K562 (cell line): ENCODE results near the gene DACT3. TPM values are rescaled to one million over a fixed set of nuclear protein-coding genes. Genes with fewer than 3 reads are reported as not detected.

Source experiments
- ARID3A ChIP-seq: IDR thresholded peaks from 2 replicates; pipeline ENCODE4 v1.6.1; 2012; ENCODE audit warnings: low read depth, low read length, improper control_type of control experiment, borderline replicate concordance
- ATF2 ChIP-seq: sonication (generic); formaldehyde crosslinking; IDR thresholded peaks from 2 replicates; pipeline ENCODE4 v1.8.1; 2022; ENCODE audit warnings: missing genetic modification reagents
- CHD4 ChIP-seq: fragments of 200-600 bp; sonication (generic); IDR thresholded peaks from 3 replicates; pipeline ENCODE4 v1.6.1; 2012; ENCODE audit warnings: low read depth, mild to moderate bottlenecking, mixed read lengths, low read length, inconsistent platforms; ENCODE audit not compliant: insufficient read depth, insufficient replicate concordance, poor library complexity, severe bottlenecking
- CREM ChIP-seq: IDR thresholded peaks from 2 replicates; pipeline ENCODE4 v1.6.1; 2014; ENCODE audit warnings: antibody characterized with exemption, low read depth
- EP300 ChIP-seq: IDR thresholded peaks from 2 replicates; pipeline ENCODE4 v1.6.1; 2012; ENCODE audit warnings: low read length, improper control_type of control experiment
- FOSL1 ChIP-seq: fragments of 200-800 bp; sonication (Bioruptor generic); conservative IDR thresholded peaks from 2 replicates; pipeline ENCODE4 v1.6.1; 2016; ENCODE audit warnings: missing genetic modification characterization, missing compliant biosample characterization
- HDGF ChIP-seq: fragments of 450-650 bp; IDR thresholded peaks from 2 replicates; pipeline ENCODE4 v1.6.1; 2016
- KAT8 ChIP-seq: fragments of 450-650 bp; IDR thresholded peaks from 2 replicates; pipeline ENCODE4 v1.6.1; 2016; ENCODE audit warnings: low read depth, mild to moderate bottlenecking
- PRDM10 ChIP-seq: fragments of 450-650 bp; IDR thresholded peaks from 2 replicates; pipeline ENCODE4 v1.6.1; 2018; ENCODE audit not compliant: partially characterized antibody
- RAD21 ChIP-seq, 2 experiments: fragments of 250-450 bp in 1 of 2; fragments of 450-650 bp in 1 of 2; sonication (Bioruptor Pico) in 1 of 2; formaldehyde crosslinking in 1 of 2; IDR thresholded peaks in 1 of 2; conservative IDR thresholded peaks in 1 of 2; 2 replicates each; pipeline versions ENCODE4 v1.4.0 to v1.8.0; 2020 to 2022; ENCODE audit warnings: mild to moderate bottlenecking in 2 of 2, moderate library complexity in 1 of 2
- RBBP5 ChIP-seq: fragments of 200-600 bp; sonication (generic); IDR thresholded peaks from 2 replicates; pipeline ENCODE4 v1.6.1; 2012; ENCODE audit warnings: borderline replicate concordance, mild to moderate bottlenecking, low read length, control low read depth, inconsistent platforms; ENCODE audit not compliant: insufficient read depth, poor library complexity, severe bottlenecking
- RBM15 ChIP-seq: fragments of 200-400 bp; formaldehyde crosslinking; IDR thresholded peaks from 2 replicates; pipeline ENCODE4 v1.6.1; 2018; ENCODE audit warnings: mild to moderate bottlenecking, low read length, moderate library complexity; ENCODE audit not compliant: insufficient read depth
- RBM22 ChIP-seq: fragments of 200-400 bp; formaldehyde crosslinking; IDR thresholded peaks from 2 replicates; pipeline ENCODE4 v1.6.1; 2018; ENCODE audit warnings: low read length, low read depth; ENCODE audit not compliant: poor library complexity, severe bottlenecking
- SRF ChIP-seq, 2 experiments: fragments of 250-450, 450-650 bp in 1 of 2; sonication (Bioruptor Pico) in 1 of 2; sonication (generic) in 1 of 2; formaldehyde crosslinking; IDR thresholded peaks; 2 replicates each; pipeline versions ENCODE4 v1.5.0 to v1.5.1; 2020 to 2022; ENCODE audit warnings: mild to moderate bottlenecking in 1 of 2, missing genetic modification reagents in 1 of 2
- XRCC3 ChIP-seq: fragments of 450-650 bp; IDR thresholded peaks from 2 replicates; pipeline ENCODE4 v1.6.1; 2017; ENCODE audit warnings: mild to moderate bottlenecking, moderate library complexity
- ZFX ChIP-seq: sonication (generic); formaldehyde crosslinking; IDR thresholded peaks from 2 replicates; pipeline ENCODE4 v1.8.0; 2022; ENCODE audit warnings: mild to moderate bottlenecking, missing genetic modification reagents, moderate library complexity
- polyA plus RNA-seq, 8 experiments: library from polyadenylated mRNA; depleted of rRNA in 4 of 8; stranded (reverse) in 5 of 8; unstranded in 3 of 8; fragments of >200 nt; fragmentation: Nextera tagmentation in 2 of 8; fragmentation: Illumina TruSeq in 1 of 8; extraction: Ambion mirVana in 2 of 8; extraction: Trizol in 1 of 8; gene quantifications; 2 replicates each; pipeline versions ENCODE4 v1.2.1 to v1.2.3, GENCODE V29; 2011 to 2014; ENCODE audit warnings: inconsistent platforms in 1 of 8, missing spikeins in 1 of 8
- total RNA-seq, 7 experiments: library from RNA; depleted of rRNA in 6 of 7; stranded (reverse); fragments of >200 nt in 6 of 7; fragmentation: Illumina TruSeq in 2 of 7; extraction: Trizol in 2 of 7; gene quantifications; 2 replicates each; pipeline versions ENCODE4 v1.2.1 to v1.2.3, GENCODE V29; 2011 to 2021; ENCODE audit warnings: low replicate concordance in 1 of 7
- TF ChIP-seq, protein P1 (sequence below): sonication (generic); formaldehyde crosslinking; IDR thresholded peaks from 2 replicates; pipeline ENCODE4 v1.9.0; 2022; ENCODE audit warnings: mild to moderate bottlenecking, missing genetic modification reagents

DACT3 gene
- total and polyA plus RNA-seq, 9 of the 15 experiments (the other 6 are each of a cell fraction or from before 2014, with no cell fraction given) = 0.67 to 6.5 (median 3.5) TPM

DNA sequence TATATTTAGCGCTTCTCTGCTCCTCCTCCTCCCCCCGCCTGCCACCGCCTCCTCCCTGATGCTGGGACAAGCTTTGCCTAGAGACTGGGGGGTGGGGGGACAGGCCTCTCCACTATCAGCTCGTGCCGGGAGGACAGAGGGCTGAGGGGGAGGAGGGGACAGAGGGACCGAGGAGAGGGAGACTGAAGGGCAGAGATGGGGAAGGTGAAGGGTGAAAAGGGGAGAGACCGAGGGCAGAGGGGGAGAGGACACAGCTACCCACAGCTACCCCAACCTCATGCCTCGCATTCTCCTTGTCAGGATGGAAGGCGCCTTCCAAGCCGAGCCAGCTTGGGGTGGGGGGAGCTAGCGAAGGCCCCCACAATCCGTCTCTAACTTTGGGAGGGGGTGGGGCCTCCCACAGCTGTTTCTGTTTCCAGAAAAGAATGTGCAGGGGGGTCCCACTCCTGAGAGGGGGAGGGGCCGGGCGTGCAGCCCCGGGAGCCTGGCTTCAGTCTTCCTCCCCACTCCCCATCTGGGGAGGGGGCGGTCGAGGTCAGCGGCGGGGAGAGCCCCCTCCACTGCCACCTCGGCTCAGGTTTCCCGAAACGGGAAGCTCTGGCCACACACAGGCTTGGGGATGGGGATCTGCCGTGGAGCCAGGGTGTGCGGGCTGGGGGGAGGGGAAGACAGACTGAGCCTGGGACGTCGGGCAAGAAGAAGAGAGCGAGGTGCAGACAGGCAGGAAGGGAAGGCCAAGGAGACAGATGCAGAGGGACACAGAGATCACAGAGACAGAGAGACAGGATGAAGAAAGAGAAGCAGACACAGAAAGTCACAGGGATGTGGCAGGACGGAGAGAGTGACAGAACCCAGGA is 1.6 kb downstream of the DACT3 start (continued):
- TF ChIP-seq, protein P1, sequence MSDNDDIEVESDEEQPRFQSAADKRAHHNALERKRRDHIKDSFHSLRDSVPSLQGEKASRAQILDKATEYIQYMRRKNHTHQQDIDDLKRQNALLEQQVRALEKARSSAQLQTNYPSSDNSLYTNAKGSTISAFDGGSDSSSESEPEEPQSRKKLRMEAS (CRISPR knock-in tag) = no peak
- TF ChIP-seq ATF2 (CRISPR knock-in tag) (no peak), PRDM10 (peak; percentile 64), ZFX (CRISPR knock-in tag) (0 out of 2 replicates have a peak, but pooled peaks have one; percentile 15), ARID3A (no peak), EP300 (peak; percentile 11; the same call in 1 of the 2 replicates), CREM (peak; percentile 29; the same call in 1 of the 2 replicates), RBM15 (no peak), HDGF (no peak), RBM22 (no peak), XRCC3 (no peak), SRF (CRISPR knock-in tag; IDR thresholded peaks at IDR 0.05) (no peak), FOSL1 (tag) (no peak), RBBP5 (peak; percentile 19), KAT8 (no peak), RAD21 (CRISPR knock-in tag; conservative IDR thresholded peaks at IDR 0.05 in 1 of 2, IDR thresholded peaks at IDR 0.05 in 1 of 2) (no peak), CHD4 (peak; percentile 59)
